KMS-11 (cell line): ENCODE results near the gene AIPL1.
A peak's percentile ranks its signal among the peaks of the same experiment; 100 is the strongest.

Experiments
- H2AFZ ChIP-seq: fragments of 200-600 bp; sonication (generic); 2 replicates; pipeline ENCODE4 v1.6.1; 2016; ENCODE audit warnings: antibody characterized with exemption, mixed run types, low read depth
- H3K27ac ChIP-seq: fragments of 200-600 bp; sonication (generic); 2 replicates; pipeline ENCODE4 v1.6.1; 2016; ENCODE audit warnings: mild to moderate bottlenecking, mixed run types
- H3K27me3 ChIP-seq: fragments of 200-600 bp; sonication (generic); 2 replicates; pipeline ENCODE4 v1.6.1; 2017; ENCODE audit warnings: mild to moderate bottlenecking, low read depth, mixed run types, moderate library complexity; ENCODE audit not compliant: insufficient read depth
- H3K36me3 ChIP-seq: fragments of 200-600 bp; sonication (generic); 2 replicates; pipeline ENCODE4 v1.6.1; 2017; ENCODE audit warnings: mild to moderate bottlenecking, mixed run types; ENCODE audit not compliant: insufficient read depth
- H3K4me1 ChIP-seq: fragments of 200-600 bp; sonication (generic); 2 replicates; pipeline ENCODE4 v1.6.1; 2016; ENCODE audit warnings: mild to moderate bottlenecking, low read depth, mixed run types; ENCODE audit not compliant: poor library complexity, severe bottlenecking
- H3K4me2 ChIP-seq: fragments of 200-600 bp; sonication (generic); 2 replicates; pipeline ENCODE4 v1.7.0; 2016; ENCODE audit warnings: mild to moderate bottlenecking, mixed run types
- H3K4me3 ChIP-seq: fragments of 200-600 bp; sonication (generic); IDR thresholded peaks from 2 replicates; pipeline ENCODE4 v1.6.1; 2017; ENCODE audit warnings: low read depth, low read length, mixed read lengths; ENCODE audit not compliant: insufficient read depth
- H3K79me2 ChIP-seq: fragments of 200-600 bp; sonication (generic); 2 replicates; pipeline ENCODE4 v1.6.1; 2016; ENCODE audit warnings: low read depth, mixed run types; ENCODE audit not compliant: insufficient read depth
- H3K9ac ChIP-seq: fragments of 200-600 bp; sonication (generic); 2 replicates; pipeline ENCODE4 v1.6.1; 2016; ENCODE audit warnings: mild to moderate bottlenecking, mixed run types
- H4K20me1 ChIP-seq: fragments of 200-600 bp; sonication (generic); 2 replicates; pipeline ENCODE4 v1.6.1; 2016; ENCODE audit warnings: mild to moderate bottlenecking, mixed run types; ENCODE audit not compliant: insufficient read depth
- TF ChIP-seq, protein P1 (sequence below): fragments of 200-600 bp; sonication (generic); conservative IDR thresholded peaks from 2 replicates; pipeline ENCODE4 v1.6.1; 2017; ENCODE audit warnings: low read depth, mild to moderate bottlenecking, antibody characterized with exemption, low read length, moderate library complexity, mixed read lengths

Gene AIPL1

DNA sequence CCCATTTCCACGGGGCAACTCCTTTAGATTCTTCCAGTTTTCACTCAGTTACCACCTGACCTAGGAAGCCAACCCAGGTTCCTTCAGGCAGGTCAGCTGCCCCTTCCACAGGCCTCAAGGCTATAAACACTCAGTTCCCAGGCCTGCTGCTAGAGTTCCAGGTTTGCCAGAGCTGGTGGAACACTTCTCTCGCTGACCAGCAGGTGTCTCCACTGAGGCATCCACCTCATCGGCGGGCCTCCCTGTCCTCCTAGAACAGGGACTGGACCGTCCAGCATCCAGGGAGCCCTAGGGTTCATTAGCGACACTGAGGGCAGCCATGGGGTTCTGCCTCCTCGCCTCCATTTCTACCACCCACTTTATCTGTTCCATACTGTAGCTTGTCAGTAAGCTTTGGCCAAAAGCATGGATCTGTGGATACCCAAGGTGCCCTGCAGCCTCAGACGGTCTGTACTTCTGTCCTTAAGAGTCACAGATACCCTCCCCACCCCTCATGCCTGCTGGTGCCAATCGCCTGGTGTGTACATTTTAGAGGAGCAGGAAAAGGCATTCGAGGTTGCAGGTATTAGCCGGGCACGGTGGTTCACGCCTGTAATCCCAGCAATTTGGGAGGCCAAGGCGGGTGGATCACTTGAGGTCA lies 38.3 kb upstream of the AIPL1 start:
- Histone ChIP-seq H3K27ac (no peak overlapping the region), H2AFZ (no peak overlapping the region), H3K4me1 (no peaks in the 10 kb centered on the region), H3K4me3 (no peak overlapping the region), H3K9ac (no peak overlapping the region), H3K27me3 (no peaks in the 10 kb centered on the region), H3K36me3 (no peaks in the 10 kb centered on the region), H4K20me1 (no peaks in the 10 kb centered on the region), H3K4me2 (no peak overlapping the region), H3K79me2 (no peaks in the 10 kb centered on the region)
- TF ChIP-seq, protein P1, sequence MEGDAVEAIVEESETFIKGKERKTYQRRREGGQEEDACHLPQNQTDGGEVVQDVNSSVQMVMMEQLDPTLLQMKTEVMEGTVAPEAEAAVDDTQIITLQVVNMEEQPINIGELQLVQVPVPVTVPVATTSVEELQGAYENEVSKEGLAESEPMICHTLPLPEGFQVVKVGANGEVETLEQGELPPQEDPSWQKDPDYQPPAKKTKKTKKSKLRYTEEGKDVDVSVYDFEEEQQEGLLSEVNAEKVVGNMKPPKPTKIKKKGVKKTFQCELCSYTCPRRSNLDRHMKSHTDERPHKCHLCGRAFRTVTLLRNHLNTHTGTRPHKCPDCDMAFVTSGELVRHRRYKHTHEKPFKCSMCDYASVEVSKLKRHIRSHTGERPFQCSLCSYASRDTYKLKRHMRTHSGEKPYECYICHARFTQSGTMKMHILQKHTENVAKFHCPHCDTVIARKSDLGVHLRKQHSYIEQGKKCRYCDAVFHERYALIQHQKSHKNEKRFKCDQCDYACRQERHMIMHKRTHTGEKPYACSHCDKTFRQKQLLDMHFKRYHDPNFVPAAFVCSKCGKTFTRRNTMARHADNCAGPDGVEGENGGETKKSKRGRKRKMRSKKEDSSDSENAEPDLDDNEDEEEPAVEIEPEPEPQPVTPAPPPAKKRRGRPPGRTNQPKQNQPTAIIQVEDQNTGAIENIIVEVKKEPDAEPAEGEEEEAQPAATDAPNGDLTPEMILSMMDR: peak; percentile 63

GRCh38 chr17:6472517-6472916 lies 37.6 kb upstream of the AIPL1 start:
- Histone ChIP-seq H3K36me3 (no peaks in the 10 kb centered on the region), H3K27ac (no peak overlapping the region)

DNA sequence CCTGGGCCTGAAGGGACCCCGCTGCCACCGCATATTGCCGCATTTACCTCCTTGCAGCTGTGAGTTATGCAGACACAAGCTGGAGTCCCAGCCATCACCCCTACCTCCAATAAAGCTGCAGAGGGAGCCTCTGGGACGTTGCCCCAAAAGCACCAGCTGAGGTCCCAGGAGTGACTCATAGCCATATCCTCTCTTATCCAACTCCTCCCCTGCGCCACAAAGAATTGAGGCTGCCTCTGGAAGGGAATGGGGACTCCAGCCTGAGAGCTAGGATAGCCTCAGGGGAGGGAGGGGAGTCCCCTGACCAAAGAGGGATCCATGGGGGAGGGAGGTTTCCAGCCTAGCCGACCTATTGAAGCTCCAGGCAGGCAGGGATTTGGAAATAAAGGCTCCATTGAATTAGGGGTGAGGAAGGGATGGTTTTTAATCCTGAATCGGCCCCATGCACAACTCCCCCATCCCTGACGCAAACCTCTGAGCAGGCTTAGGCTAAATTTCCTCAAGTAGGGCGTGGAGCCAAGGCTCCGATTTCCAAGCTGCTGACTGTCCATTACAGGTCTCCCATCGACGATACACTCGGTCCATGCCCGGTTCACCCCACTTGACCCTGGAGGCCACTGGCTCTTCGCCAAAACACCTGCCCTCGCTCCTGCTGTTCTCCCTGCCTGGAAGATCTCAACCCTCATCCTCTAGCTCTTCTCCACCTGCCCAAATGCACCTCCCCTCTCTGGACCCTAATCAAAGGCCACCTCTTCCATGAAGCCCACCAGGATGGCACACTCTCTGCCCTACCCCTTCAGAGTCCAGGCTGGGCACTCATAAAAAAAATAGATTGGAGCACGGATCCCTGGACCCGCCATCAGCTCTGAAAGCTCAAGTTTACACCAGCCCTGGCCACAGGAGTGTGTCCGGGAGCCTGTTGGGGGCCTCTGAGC lies 36.9 kb upstream of the AIPL1 start:
- no peaks in the 10 kb centered on the region for H3K36me3 ChIP-seq
- TF ChIP-seq, protein P1: no peak
- H3K4me1 ChIP-seq: no peaks in the 10 kb centered on the region
- no peak overlapping the region for H3K9ac ChIP-seq
- H2AFZ ChIP-seq: no peak overlapping the region
- H4K20me1 ChIP-seq: no peaks in the 10 kb centered on the region
- no peaks in the 10 kb centered on the region for H3K79me2 ChIP-seq
- H3K27ac ChIP-seq: no peak overlapping the region
- H3K4me2 ChIP-seq: no peak overlapping the region
- H3K4me3 ChIP-seq: no peak overlapping the region
- no peaks in the 10 kb centered on the region for H3K27me3 ChIP-seq

More at GRCh38 chr17:6472517-6472916, 37.6 kb upstream of the AIPL1 start:
- H4K20me1 ChIP-seq: no peaks in the 10 kb centered on the region
- no peaks in the 10 kb centered on the region for H3K79me2 ChIP-seq
- no peak overlapping the region for H3K9ac ChIP-seq
- no peak overlapping the region for H2AFZ ChIP-seq
- no peak overlapping the region for H3K4me2 ChIP-seq
- H3K4me3 ChIP-seq: no peak overlapping the region
- H3K27me3 ChIP-seq: no peaks in the 10 kb centered on the region
- H3K4me1 ChIP-seq: no peaks in the 10 kb centered on the region
- TF ChIP-seq, protein P1: no peak

- Histone ChIP-seq H3K27ac (no peak overlapping the region), H2AFZ (no peak overlapping the region), H4K20me1 (no peaks in the 10 kb centered on the region), H3K4me3 (no peak overlapping the region), H3K4me2 (no peak overlapping the region), H3K4me1 (no peaks in the 10 kb centered on the region), H3K9ac (no peak overlapping the region), H3K27me3 (no peaks in the 10 kb centered on the region), H3K79me2 (no peaks in the 10 kb centered on the region), H3K36me3 (no peaks in the 10 kb centered on the region)
- TF ChIP-seq, protein P1: no peak
These were observed 36.0 kb upstream of the AIPL1 start for GRCh38 chr17:6470751-6471521.
